ENCODE data around the gene RAD51AP1. TPM values are rescaled to one million over a fixed set of nuclear protein-coding genes. Genes with fewer than 3 reads are reported as not detected.

The RAD51AP1 gene
- total RNA-seq, 1 donor from 2014 or later: 40.1 TPM

- no peaks in the 10 kb centered on the region for H3K9me3 Mint-ChIP-seq (ENCODE audit: low read depth)
- no peaks in the 10 kb centered on the region for H3K36me3 Mint-ChIP-seq (ENCODE audit: insufficient read depth)
These were observed 41.6 kb downstream of the RAD51AP1 start for GRCh38 chr12:4580281-4580688.

GRCh38 chr12:4584281-4584680 lies 45.6 kb downstream of the RAD51AP1 start:
- peaks cover 31% of the 10 kb centered on the region for H3K27me3 Mint-ChIP-seq
- TF ChIP-seq CTCF (IDR thresholded peaks at IDR 0.05; ENCODE audit: unreplicated experiment): no peak
- H3K4me3 Mint-ChIP-seq (ENCODE audit: low read depth): no peak overlapping the region
- H3K4me1 Mint-ChIP-seq (ENCODE audit: low read depth): no peaks in the 10 kb centered on the region
- DNase-seq (ENCODE audit: low spot score, unreplicated experiment): no peak
- H3K9me3 Mint-ChIP-seq (ENCODE audit: low read depth): no peaks in the 10 kb centered on the region
- no peaks in the 10 kb centered on the region for H3K36me3 Mint-ChIP-seq (ENCODE audit: insufficient read depth)
- H3K27ac Mint-ChIP-seq: no peak overlapping the region

More at GRCh38 chr12:4580281-4580688, 41.6 kb downstream of the RAD51AP1 start:
- no peak for TF ChIP-seq CTCF (IDR thresholded peaks at IDR 0.05; ENCODE audit: unreplicated experiment)
- no peak overlapping the region for H3K27ac Mint-ChIP-seq
- H3K27me3 Mint-ChIP-seq: peaks cover 26% of the 10 kb centered on the region
- H3K4me3 Mint-ChIP-seq (ENCODE audit: low read depth): no peak overlapping the region
- H3K4me1 Mint-ChIP-seq (ENCODE audit: low read depth): no peaks in the 10 kb centered on the region
- no peak for DNase-seq (ENCODE audit: low spot score, unreplicated experiment)

- Mint-ChIP-seq H3K36me3 (ENCODE audit: insufficient read depth) (no peaks in the 10 kb centered on the region), H3K27me3 (peaks cover 31% of the 10 kb centered on the region), H3K4me3 (ENCODE audit: low read depth) (no peak overlapping the region), H3K9me3 (ENCODE audit: low read depth) (peaks cover 3% of the 10 kb centered on the region), H3K4me1 (ENCODE audit: low read depth) (no peaks in the 10 kb centered on the region), H3K27ac (no peak overlapping the region)
- TF ChIP-seq CTCF (IDR thresholded peaks at IDR 0.05; ENCODE audit: unreplicated experiment): no peak
- no peak for DNase-seq (ENCODE audit: low spot score, unreplicated experiment)
These were observed 46.2 kb downstream of the RAD51AP1 start for GRCh38 chr12:4584896-4585295.

- Mint-ChIP-seq H3K36me3 (ENCODE audit: insufficient read depth) (no peaks in the 10 kb centered on the region), H3K9me3 (ENCODE audit: low read depth) (peaks cover 3% of the 10 kb centered on the region), H3K27me3 (peaks cover 25% of the 10 kb centered on the region)
These were observed 47.8 kb downstream of the RAD51AP1 start for GRCh38 chr12:4586500-4586899.

GRCh38 chr12:4587108-4587507 lies 48.4 kb downstream of the RAD51AP1 start:
- Mint-ChIP-seq H3K27me3 (peaks cover 22% of the 10 kb centered on the region), H3K36me3 (ENCODE audit: insufficient read depth) (no peaks in the 10 kb centered on the region), H3K4me1 (ENCODE audit: low read depth) (no peaks in the 10 kb centered on the region), H3K4me3 (ENCODE audit: low read depth) (no peak overlapping the region), H3K9me3 (ENCODE audit: low read depth) (peaks cover 3% of the 10 kb centered on the region), H3K27ac (no peak overlapping the region)
- no peak for TF ChIP-seq CTCF (IDR thresholded peaks at IDR 0.05; ENCODE audit: unreplicated experiment)
- DNase-seq (ENCODE audit: low spot score, unreplicated experiment): no peak

More at GRCh38 chr12:4586500-4586899, 47.8 kb downstream of the RAD51AP1 start:
- H3K27ac Mint-ChIP-seq: no peak overlapping the region
- no peaks in the 10 kb centered on the region for H3K4me1 Mint-ChIP-seq (ENCODE audit: low read depth)
- TF ChIP-seq CTCF (IDR thresholded peaks at IDR 0.05; ENCODE audit: unreplicated experiment): no peak
- DNase-seq (ENCODE audit: low spot score, unreplicated experiment): no peak
- no peak overlapping the region for H3K4me3 Mint-ChIP-seq (ENCODE audit: low read depth)

Data from progenitor cell of endocrine pancreas (in vitro differentiated cells).